ENCODE results near the gene TLX2. TPM values are rescaled to one million over a fixed set of nuclear protein-coding genes. Genes with fewer than 3 reads are reported as not detected.

The TLX2 gene
- total RNA-seq, 1 experiment from 2014 or later: not detected

- Histone ChIP-seq H3K36me3 (ENCODE audit: insufficient read depth, low read length, poor library complexity, severe bottlenecking) (peaks cover 14% of the 10 kb centered on the region), H3K9me3 (ENCODE audit: low read depth, low read length, poor library complexity, severe bottlenecking) (no peaks in the 10 kb centered on the region), H3K4me3 (ENCODE audit: low read depth, low read length, poor library complexity, severe bottlenecking) (no peak overlapping the region), H3K27ac (ENCODE audit: low read depth, low read length, poor library complexity, severe bottlenecking) (no peak overlapping the region), H3K27me3 (replicated peaks; ENCODE audit: insufficient read depth, low read depth, low read length, poor library complexity) (no peaks in the 10 kb centered on the region), H3K4me1 (ENCODE audit: insufficient read depth, low read length, poor library complexity, severe bottlenecking) (peaks cover 16% of the 10 kb centered on the region)
- intact Hi-C loops (cut with micrococcal nuclease; ENCODE audit: unreplicated experiment): loop anchor here (1.0 to 10.0 kb wide), 3 partner anchors 49 to 280 kb away; partner anchors contain the start of gene TTC31
- ChIA-PET POLR2A (ENCODE audit: low non-redundant PET) (no interaction called here), CTCF (interaction anchor here (0.6 to 1.0 kb wide), 5 partner anchors 25 to 283 kb away, joined by 3 to 7 read pairs (median 3); partner anchors contain the start of genes CCDC142, PCGF1 and TTC31)
- TF ChIP-seq CTCF (conservative IDR thresholded peaks at IDR 0.05; ENCODE audit: low read depth, low read length) (peak; percentile 56), EZH2 (IDR thresholded peaks at IDR 0.05; ENCODE audit: borderline replicate concordance, low read depth, low read length, poor library complexity, severe bottlenecking) (no peak)
- no TSS peak for BruUV-seq (replicated peaks)
- DNase-seq (ENCODE audit: low spot score): peak; percentile 64
These were observed 18.0 kb downstream of the TLX2 start for GRCh38 chr2:74532222-74532621.

DNA sequence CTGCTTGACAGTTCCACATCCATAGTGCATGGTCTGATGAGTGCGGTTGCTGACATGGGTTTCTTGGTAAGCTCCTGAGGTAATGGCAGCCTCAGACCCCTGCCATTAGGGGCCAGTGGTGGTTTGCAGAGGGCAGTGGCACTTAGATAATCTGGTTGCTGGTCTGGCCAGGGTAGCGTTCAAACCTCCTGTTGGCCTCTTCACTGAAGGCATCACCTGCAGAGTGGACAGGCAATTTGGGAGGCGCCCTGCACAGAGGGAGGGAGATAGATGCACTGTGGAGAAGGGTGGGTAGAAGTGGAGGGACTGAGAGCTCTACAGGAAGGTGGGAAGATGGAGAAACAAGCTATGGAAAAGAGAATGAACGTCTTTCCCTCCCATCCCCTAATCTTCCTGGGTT is 19.2 kb downstream of the TLX2 start:
- ChIA-PET CTCF (no interaction called here), POLR2A (ENCODE audit: low non-redundant PET) (no interaction called here)
- Histone ChIP-seq H3K4me1 (ENCODE audit: insufficient read depth, low read length, poor library complexity, severe bottlenecking) (peaks cover 13% of the 10 kb centered on the region), H3K9me3 (ENCODE audit: low read depth, low read length, poor library complexity, severe bottlenecking) (no peaks in the 10 kb centered on the region), H3K27me3 (replicated peaks; ENCODE audit: insufficient read depth, low read depth, low read length, poor library complexity) (peaks cover 6% of the 10 kb centered on the region), H3K4me3 (ENCODE audit: low read depth, low read length, poor library complexity, severe bottlenecking) (no peak overlapping the region), H3K36me3 (ENCODE audit: insufficient read depth, low read length, poor library complexity, severe bottlenecking) (peaks cover 5% of the 10 kb centered on the region), H3K27ac (ENCODE audit: low read depth, low read length, poor library complexity, severe bottlenecking) (no peak overlapping the region)
- TF ChIP-seq EZH2 (IDR thresholded peaks at IDR 0.05; ENCODE audit: borderline replicate concordance, low read depth, low read length, poor library complexity, severe bottlenecking): no peak
- TF ChIP-seq CTCF (conservative IDR thresholded peaks at IDR 0.05; ENCODE audit: low read depth, low read length): no peak
- intact Hi-C loops (cut with micrococcal nuclease; ENCODE audit: unreplicated experiment): loop anchor here (5.0 to 10.0 kb wide), 2 partner anchors 199 to 281 kb away; no protein-coding TSS in a partner anchor
- DNase-seq (ENCODE audit: low spot score): no peak
- no TSS peak for BruUV-seq (replicated peaks)

DNA sequence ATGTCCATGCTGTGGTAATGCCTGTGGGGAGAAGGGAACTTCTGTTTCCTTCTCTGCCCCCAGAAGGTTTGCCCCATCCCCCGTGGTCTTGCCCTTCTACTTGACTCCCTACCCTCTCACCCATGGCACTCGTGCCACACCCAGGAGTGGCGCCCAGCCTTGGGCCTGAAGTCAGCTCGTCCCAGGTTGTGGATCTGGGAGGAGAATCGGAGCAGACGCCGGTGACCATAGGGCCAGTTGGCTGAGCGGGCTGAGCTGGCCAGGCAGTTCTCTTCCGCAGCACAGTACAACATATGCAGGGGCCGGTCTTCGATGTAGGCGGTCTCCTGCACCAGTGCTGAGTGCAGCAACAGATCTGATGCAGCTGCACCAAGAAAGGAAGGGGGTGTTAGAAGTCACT is 20.2 kb downstream of the TLX2 start:
- no peak overlapping the region for H3K4me3 ChIP-seq (ENCODE audit: low read depth, low read length, poor library complexity, severe bottlenecking)
- no peak for DNase-seq (ENCODE audit: low spot score)
- peaks cover 10% of the 10 kb centered on the region for H3K27me3 ChIP-seq (replicated peaks; ENCODE audit: insufficient read depth, low read depth, low read length, poor library complexity)
- no peak overlapping the region for H3K27ac ChIP-seq (ENCODE audit: low read depth, low read length, poor library complexity, severe bottlenecking)
- POLR2A ChIA-PET (ENCODE audit: low non-redundant PET): no interaction called here
- TF ChIP-seq CTCF (conservative IDR thresholded peaks at IDR 0.05; ENCODE audit: low read depth, low read length) (no peak), EZH2 (IDR thresholded peaks at IDR 0.05; ENCODE audit: borderline replicate concordance, low read depth, low read length, poor library complexity, severe bottlenecking) (no peak)
- peaks cover 5% of the 10 kb centered on the region for H3K36me3 ChIP-seq (ENCODE audit: insufficient read depth, low read length, poor library complexity, severe bottlenecking)
- no peaks in the 10 kb centered on the region for H3K9me3 ChIP-seq (ENCODE audit: low read depth, low read length, poor library complexity, severe bottlenecking)
- H3K4me1 ChIP-seq (ENCODE audit: insufficient read depth, low read length, poor library complexity, severe bottlenecking): peaks cover 8% of the 10 kb centered on the region
- CTCF ChIA-PET: no interaction called here
- BruUV-seq (replicated peaks): no TSS peak
- intact Hi-C loops (cut with micrococcal nuclease; ENCODE audit: unreplicated experiment): loop anchor here (5.0 to 10.0 kb wide), 2 partner anchors 200 to 282 kb away; no protein-coding TSS in a partner anchor
